HG03097 (cell line): ENCODE results near the gene SLC11A2.
"Not testable (repeated sequence)": the region's sequence is repeated elsewhere in the genome, so short reads cannot be mapped to it uniquely, and the experiment has no call there.

ENCODE experiments used
- ATAC-seq: cut with Tn5 transposase; IDR thresholded peaks from one replicate; pipeline ENCODE4 v1.9.1; 2021; ENCODE audit not compliant: unreplicated experiment, low FRiP score

Gene SLC11A2

GRCh38 chr12:50951112-50951511 lies 75.1 kb downstream of the SLC11A2 start:
- no peak for ATAC-seq

- no peak for ATAC-seq
These were observed 76.3 kb downstream of the SLC11A2 start for GRCh38 chr12:50949801-50950302.

GRCh38 chr12:50948798-50949197 lies 77.4 kb downstream of the SLC11A2 start:
- no peak for ATAC-seq

- no peak for ATAC-seq
These were observed 78.1 kb downstream of the SLC11A2 start for GRCh38 chr12:50947933-50948626.

- no peak for ATAC-seq
These were observed 88.5 kb downstream of the SLC11A2 start for GRCh38 chr12:50937653-50938052.

GRCh38 chr12:50936821-50937530 lies 89.2 kb downstream of the SLC11A2 start:
- no peak for ATAC-seq

- no peak for ATAC-seq
These were observed 91.0 kb downstream of the SLC11A2 start for GRCh38 chr12:50934981-50935807.

- ATAC-seq, result no peak
These were observed 91.8 kb downstream of the SLC11A2 start for GRCh38 chr12:50934371-50934851.

- no peak for ATAC-seq
These were observed 92.6 kb downstream of the SLC11A2 start for GRCh38 chr12:50933459-50934124.

- no peak for ATAC-seq
These were observed 93.3 kb downstream of the SLC11A2 start for GRCh38 chr12:50932787-50933280.

GRCh38 chr12:50930477-50930876 lies 95.7 kb downstream of the SLC11A2 start:
- not testable (repeated sequence) for ATAC-seq

- no peak for ATAC-seq
These were observed 96.4 kb downstream of the SLC11A2 start for GRCh38 chr12:50929831-50930230.
